ENCODE results near the gene PRMT1. TPM values are rescaled to one million over a fixed set of nuclear protein-coding genes. Genes with fewer than 3 reads are reported as not detected.
"Not testable (repeated sequence)": the region's sequence is repeated elsewhere in the genome, so short reads cannot be mapped to it uniquely, and the experiment has no call there.

PRMT1 gene
- total RNA-seq, 1 donor from 2014 or later = 103 TPM

GRCh38 chr19:49700563-49700962 is 23.5 kb downstream of the PRMT1 start:
- no peak for DNase-seq (ENCODE audit: low spot score)
- intact Hi-C loops (cut with DNase I) = no loop called here
- peak; percentile 14 for ATAC-seq

- intact Hi-C loops (cut with DNase I) = no loop called here
- no peak for ATAC-seq
Observed at GRCh38 chr19:49701271-49701786, 24.3 kb downstream of the PRMT1 start.

DNA sequence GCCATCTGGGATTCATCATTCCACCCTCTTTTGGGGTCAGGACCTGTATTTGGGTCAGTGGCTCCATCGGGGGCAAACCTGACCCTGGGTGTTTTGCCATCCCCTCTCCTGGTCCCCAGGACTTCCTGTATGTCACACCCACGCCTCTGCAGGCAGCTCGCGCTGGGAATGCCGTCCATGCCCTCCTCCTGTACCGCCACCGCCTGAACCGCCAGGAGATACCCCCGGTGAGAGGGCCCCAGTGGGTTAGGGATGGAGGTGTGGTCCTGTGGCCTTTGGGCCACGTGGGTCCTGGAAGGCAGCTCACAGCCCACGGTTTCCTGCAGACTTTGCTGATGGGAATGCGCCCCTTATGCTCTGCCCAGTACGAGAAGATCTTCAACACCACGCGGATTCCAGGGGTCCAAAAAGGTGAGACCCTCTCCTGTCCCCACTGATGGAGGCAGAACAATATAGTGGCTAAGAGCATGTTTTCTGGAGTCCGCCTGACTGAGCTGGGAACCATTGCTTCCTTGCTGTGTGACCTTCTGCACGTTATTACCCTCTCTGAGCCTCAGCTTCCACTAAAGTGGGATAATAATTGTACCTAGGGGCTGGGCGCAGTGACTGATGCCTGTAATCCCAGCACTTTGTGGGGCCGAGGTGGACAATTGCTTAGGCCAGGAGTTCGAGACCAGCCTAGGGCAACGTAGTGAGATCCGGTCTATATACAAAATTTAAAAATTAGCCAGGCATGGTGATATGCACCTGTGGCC is 28.0 kb downstream of the PRMT1 start:
- DNase-seq (ENCODE audit: low spot score) (no peak), ATAC-seq (no peak)
- intact Hi-C loops (cut with DNase I) = no loop called here

More at GRCh38 chr19:49701271-49701786, 24.3 kb downstream of the PRMT1 start:
- no peak for DNase-seq (ENCODE audit: low spot score)

DNA sequence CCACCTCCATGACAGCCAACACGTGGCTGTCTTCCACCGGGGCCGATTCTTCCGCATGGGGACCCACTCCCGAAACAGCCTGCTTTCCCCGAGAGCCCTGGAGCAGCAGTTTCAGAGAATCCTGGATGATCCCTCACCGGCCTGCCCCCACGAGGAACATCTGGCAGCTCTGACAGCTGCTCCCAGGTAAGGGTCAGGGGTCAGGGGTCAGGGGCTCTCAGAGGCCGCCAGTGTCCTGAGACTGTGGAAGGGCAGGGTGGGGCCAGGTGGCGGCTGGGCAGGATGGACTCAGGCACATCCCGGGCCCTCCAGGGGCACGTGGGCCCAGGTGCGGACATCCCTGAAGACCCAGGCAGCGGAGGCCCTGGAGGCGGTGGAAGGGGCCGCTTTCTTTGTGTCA is 28.8 kb downstream of the PRMT1 start:
- DNase-seq (ENCODE audit: low spot score) (no peak), ATAC-seq (no peak)
- intact Hi-C loops (cut with DNase I) = no loop called here

- ATAC-seq (no peak), DNase-seq (ENCODE audit: low spot score) (no peak)
- intact Hi-C loops (cut with DNase I) = no loop called here
Observed at GRCh38 chr19:49710372-49710951, 33.4 kb downstream of the PRMT1 start.

- peak; percentile 60 for ATAC-seq
- intact Hi-C loops (cut with DNase I) = no loop called here
- no peak for DNase-seq (ENCODE audit: low spot score)
Observed at GRCh38 chr19:49712397-49712859, 35.4 kb downstream of the PRMT1 start.

DNA sequence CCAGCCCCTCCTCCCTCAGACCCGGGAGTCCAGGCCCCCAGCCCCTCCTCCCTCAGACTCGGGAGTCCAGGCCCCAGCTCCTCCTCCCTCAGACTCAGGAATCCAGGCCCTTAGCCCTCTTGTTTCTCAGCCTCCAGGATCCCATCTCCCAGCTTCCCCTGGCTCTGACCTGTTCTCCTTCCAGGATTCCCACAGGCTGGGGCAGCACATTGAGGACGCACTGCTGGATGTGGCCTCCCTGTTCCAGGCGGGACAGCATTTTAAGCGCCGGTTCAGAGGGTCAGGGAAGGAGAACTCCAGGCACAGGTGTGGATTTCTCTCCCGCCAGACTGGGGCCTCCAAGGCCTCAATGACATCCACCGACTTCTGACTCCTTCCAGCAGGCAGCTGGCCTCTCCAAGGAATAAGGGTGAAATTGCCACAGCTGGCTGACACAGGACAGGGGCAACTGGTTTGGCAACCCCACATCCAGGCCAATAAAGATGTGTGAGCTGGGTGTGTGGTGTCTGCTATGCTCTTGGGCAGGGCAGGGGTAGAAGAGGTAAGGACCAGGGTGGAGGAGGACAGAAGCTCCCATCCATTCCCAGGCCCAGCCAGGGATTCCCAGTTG is 36.3 kb downstream of the PRMT1 start:
- ATAC-seq (no peak), DNase-seq (ENCODE audit: low spot score) (no peak)
- intact Hi-C loops (cut with DNase I) = no loop called here

DNA sequence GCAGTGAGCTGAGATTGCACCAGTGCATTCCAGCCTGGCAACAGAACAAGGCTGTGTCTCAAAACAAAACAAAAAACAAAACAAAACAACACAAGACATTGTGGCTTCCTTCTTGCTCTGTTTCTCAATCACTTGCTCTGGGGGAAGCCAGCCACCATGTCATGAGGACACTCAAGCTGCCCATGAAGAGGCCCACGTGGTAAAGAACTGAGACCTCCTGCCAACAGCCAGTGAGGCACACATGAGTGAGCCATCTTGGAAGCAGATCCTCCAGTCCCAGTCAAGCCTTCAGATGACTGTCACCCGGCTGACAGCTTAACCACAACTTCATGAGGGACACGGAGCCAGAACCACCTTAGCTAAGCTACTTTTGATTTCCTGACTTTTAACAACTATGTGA is 39.1 kb downstream of the PRMT1 start:
- ATAC-seq = no peak
- intact Hi-C loops (cut with DNase I) = no loop called here
- no peak for DNase-seq (ENCODE audit: low spot score)

- no peak for DNase-seq (ENCODE audit: low spot score)
- intact Hi-C loops (cut with DNase I) = no loop called here
- ATAC-seq = peak; percentile 19
Observed at GRCh38 chr19:49718511-49718910, 41.4 kb downstream of the PRMT1 start.

DNA sequence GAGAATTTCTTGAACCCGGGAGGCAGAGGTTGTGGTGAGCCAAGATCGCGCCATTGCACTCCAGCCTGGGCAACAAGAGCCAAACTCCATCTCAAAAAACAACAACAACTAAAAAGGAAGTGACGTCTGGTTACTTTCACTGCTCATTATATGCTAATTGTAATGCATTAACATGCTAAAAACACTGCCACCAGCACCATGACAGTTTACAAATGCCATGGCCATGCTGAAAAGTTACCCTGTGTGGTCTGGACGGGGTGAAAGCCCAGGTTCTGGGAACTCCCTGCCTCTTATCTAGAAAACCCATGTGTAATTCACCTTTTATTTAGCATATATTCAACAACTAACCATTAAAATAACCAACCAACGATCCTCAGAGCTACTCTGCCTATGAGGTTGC is 41.9 kb downstream of the PRMT1 start:
- ATAC-seq (no peak), DNase-seq (ENCODE audit: low spot score) (no peak)
- intact Hi-C loops (cut with DNase I) = no loop called here

DNA sequence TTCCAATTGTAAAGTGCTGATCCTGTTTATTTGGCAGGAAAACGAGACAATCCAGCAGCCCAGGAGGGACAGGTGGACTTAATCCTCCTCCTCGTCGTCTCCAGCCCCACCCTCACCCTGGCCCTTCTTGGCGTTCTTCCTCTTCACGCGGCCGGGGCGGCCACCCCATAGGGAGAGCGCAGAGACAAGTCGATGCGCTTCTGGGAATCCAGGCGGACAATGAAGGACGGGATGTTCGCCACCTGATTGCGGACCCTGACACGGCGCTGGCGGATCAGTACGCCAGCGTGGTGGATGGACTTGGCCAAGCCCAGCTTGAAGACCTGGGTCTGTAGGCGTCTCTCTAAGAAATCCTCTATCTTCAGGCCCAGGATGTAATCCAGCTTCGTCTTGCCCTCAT is 42.3 kb downstream of the PRMT1 start:
- not testable (repeated sequence) for DNase-seq (ENCODE audit: low spot score); ATAC-seq

DNA sequence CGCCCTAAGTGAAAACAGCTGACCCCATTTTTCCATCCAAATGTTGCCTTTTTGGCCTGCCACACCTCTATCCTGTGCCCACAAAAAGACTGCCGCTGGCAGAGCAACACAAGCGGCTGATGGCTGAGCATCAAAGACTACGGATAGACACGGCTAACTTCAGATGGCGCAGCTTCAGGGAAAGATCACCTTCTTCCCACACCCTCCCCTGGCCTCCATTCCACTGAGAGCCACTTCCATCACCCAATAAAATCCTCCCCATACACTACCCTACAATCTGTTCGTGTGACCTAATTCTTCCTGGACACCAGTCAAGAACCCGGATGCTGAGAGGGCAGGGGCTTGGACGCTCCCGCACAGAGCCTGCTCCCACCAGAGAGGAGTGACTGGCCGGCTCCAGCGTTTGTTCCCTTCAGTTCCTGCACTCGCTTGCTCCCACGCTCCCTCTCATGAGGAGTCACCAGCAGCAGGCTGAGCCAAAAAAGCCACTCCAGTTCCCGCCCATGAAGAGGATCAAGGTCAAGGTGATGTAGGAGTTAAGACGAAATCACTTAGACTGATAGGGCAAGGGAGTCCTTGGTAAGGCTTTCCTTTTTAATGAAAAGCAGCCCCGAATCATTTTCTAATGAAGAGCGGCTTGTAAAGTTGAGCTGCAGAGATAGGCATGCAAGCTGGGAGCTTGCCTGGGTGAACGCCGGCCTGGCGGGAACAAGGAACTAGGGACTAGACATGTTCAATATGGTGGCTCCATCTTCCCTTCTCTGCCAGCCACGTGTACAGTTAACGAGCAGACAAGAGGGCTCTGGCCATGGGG is 50.4 kb downstream of the PRMT1 start:
- no peak for DNase-seq (ENCODE audit: low spot score)
- intact Hi-C loops (cut with DNase I) = no loop called here
- ATAC-seq = peak; percentile 77

More for the DNA sequence above, 42.3 kb downstream of the PRMT1 start:
- intact Hi-C loops (cut with DNase I) = not testable (repeated sequence)

- DNase-seq (ENCODE audit: low spot score) = no peak
- intact Hi-C loops (cut with DNase I) = no loop called here
- no peak for ATAC-seq
Observed at GRCh38 chr19:49730166-49730565, 53.1 kb downstream of the PRMT1 start.

Small RNA genes lying within 50 kb of the gene (microRNA-seq; reads per million reads assigned to microRNA genes)
- gene MIR5088 = not detected

Other genes starting within 250 kb of the PRMT1 start
- gene SLC17A7, start 235.7 kb upstream of the PRMT1 start, total RNA-seq = 3.8 TPM
- 73.2 TPM for gene PIH1D1, start 225.5 kb upstream of the PRMT1 start, total RNA-seq
- gene ALDH16A1, start 224.0 kb upstream of the PRMT1 start, total RNA-seq = 23.0 TPM
- 19.6 TPM for gene FLT3LG, start 203.1 kb upstream of the PRMT1 start, total RNA-seq
- gene RPL13A, start 189.7 kb upstream of the PRMT1 start, total RNA-seq = 1,735 TPM
- 1,507 TPM for gene RPS11, start 180.8 kb upstream of the PRMT1 start, total RNA-seq
- 263 TPM for gene FCGRT, start 164.6 kb upstream of the PRMT1 start, total RNA-seq
- 48.5 TPM for gene RCN3, start 149.3 kb upstream of the PRMT1 start, total RNA-seq
- 41.7 TPM for gene NOSIP, start 96.7 kb upstream of the PRMT1 start, total RNA-seq
- gene PRRG2, start 96.0 kb upstream of the PRMT1 start, total RNA-seq = 1.7 TPM
- 37.0 TPM for gene PRR12, start 86.1 kb upstream of the PRMT1 start, total RNA-seq
- 135 TPM for gene RRAS, start 37.1 kb upstream of the PRMT1 start, total RNA-seq
- 65.5 TPM for gene SCAF1, start 35.1 kb upstream of the PRMT1 start, total RNA-seq
- 76.7 TPM for gene IRF3, start 11.4 kb upstream of the PRMT1 start, total RNA-seq
- gene BCL2L12, start 11.3 kb upstream of the PRMT1 start, total RNA-seq = 11.5 TPM
- 3.7 TPM for gene ADM5, start 12.3 kb downstream of the PRMT1 start, total RNA-seq
- 5.9 TPM for gene CPT1C, start 13.8 kb downstream of the PRMT1 start, total RNA-seq
- gene TSKS, start 86.0 kb downstream of the PRMT1 start, total RNA-seq = 0.85 TPM
- 74.3 TPM for gene AP2A1, start 89.7 kb downstream of the PRMT1 start, total RNA-seq
- 26.4 TPM for gene FUZ, start 136.0 kb downstream of the PRMT1 start, total RNA-seq
- 39.7 TPM for gene MED25, start 141.0 kb downstream of the PRMT1 start, total RNA-seq
- 143 TPM for gene PTOV1, start 173.9 kb downstream of the PRMT1 start, total RNA-seq
- gene PNKP, start 190.3 kb downstream of the PRMT1 start, total RNA-seq = 66.6 TPM
- 36.6 TPM for gene AKT1S1, start 200.1 kb downstream of the PRMT1 start, total RNA-seq
- gene TBC1D17, start 200.4 kb downstream of the PRMT1 start, total RNA-seq = 64.8 TPM
- 4.6 TPM for gene IL4I1, start 219.6 kb downstream of the PRMT1 start, total RNA-seq